Measurements from ENCODE around the gene ARID3A.
A peak's percentile ranks its signal among the peaks of the same experiment; 100 is the strongest.
"Not testable (repeated sequence)": the region's sequence is repeated elsewhere in the genome, so short reads cannot be mapped to it uniquely, and the experiment has no call there.

Gene ARID3A

DNA sequence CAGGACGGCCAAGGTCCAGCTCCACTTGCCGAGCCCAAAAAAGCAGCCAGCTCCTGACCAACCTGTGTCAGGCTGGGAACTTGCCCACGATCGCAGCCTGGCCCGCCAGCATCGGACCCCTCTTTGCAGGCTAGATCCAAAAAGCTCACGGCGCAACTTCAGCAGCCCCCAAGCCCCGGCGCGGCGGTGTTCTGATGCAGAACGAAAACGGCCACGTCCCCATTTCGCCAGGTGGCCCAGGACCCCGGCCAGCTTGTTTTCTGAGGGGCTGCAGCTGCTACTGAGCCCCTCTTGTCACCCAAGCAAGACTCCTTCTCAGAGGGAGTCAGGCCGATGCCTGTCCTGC is 93.8 kb downstream of the ARID3A start:
- H3K36me3 ChIP-seq (ENCODE audit: control insufficient read depth, insufficient read depth, low read length), result peaks cover 8% of the 10 kb centered on the region
- no peaks in the 10 kb centered on the region for H3K9me3 ChIP-seq (ENCODE audit: control insufficient read depth, insufficient read depth, low read length)
- H3K4me3 ChIP-seq (ENCODE audit: low read depth, low read length), result peak overlapping the region; percentile 91
- H3K4me1 ChIP-seq (ENCODE audit: control insufficient read depth, insufficient read depth, low read length), result peaks cover 5% of the 10 kb centered on the region
- no peaks in the 10 kb centered on the region for H3K27me3 ChIP-seq (ENCODE audit: control insufficient read depth, insufficient read depth, low read length)
- H3K9ac ChIP-seq (ENCODE audit: low read depth, low read length), result peak overlapping the region; percentile 92

DNA sequence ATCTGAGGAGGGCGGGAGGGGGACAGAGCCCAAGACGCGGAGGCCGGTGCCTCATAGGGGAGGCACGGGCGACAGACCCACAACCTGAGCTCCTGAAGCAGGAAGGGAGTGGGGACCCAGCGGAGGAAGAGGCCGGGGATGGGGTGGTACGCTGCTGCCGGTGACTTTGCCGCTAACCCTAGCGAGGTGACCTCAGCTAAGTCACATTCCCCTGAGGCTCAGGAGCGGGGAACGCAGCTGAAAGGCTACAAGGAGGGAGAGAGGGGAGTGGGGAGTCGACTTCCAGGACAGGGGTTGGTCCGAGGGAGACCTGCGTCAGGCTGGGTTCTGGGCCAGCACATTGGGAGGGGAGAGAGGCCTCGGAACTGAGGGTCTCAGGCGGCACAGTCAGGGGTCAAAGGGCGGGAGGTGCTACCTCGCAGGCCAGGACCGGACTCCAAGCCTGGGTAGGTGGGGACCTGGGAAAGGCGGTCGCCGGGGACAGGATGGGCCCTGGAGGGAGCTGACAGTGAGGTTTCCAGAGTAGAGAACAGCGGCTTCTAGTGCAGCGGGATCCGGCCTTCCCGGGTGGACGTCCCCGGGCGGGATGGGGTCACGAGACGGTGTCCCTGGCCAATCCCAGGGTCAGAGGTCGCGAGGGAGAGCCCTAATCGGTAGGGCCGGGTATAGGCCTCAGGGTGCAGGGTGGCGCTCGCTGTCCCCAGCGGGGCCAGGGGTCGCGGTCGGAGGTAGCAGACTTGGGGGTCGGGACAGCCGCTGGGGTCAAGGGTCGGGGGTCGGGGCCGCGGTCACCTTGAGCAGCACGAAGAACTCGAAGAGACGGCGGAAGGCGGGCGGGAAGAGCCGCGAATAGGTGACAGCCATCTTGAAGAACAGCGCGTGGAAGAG is 94.4 kb downstream of the ARID3A start:
- peaks cover 5% of the 10 kb centered on the region for H3K4me1 ChIP-seq (ENCODE audit: control insufficient read depth, insufficient read depth, low read length)
- H3K36me3 ChIP-seq (ENCODE audit: control insufficient read depth, insufficient read depth, low read length), result peaks cover 8% of the 10 kb centered on the region
- peak overlapping the region; percentile 91 for H3K4me3 ChIP-seq (ENCODE audit: low read depth, low read length)
- H3K9ac ChIP-seq (ENCODE audit: low read depth, low read length), result peak overlapping the region; percentile 92
- H3K9me3 ChIP-seq (ENCODE audit: control insufficient read depth, insufficient read depth, low read length), result no peaks in the 10 kb centered on the region
- H3K27me3 ChIP-seq (ENCODE audit: control insufficient read depth, insufficient read depth, low read length), result no peaks in the 10 kb centered on the region

DNA sequence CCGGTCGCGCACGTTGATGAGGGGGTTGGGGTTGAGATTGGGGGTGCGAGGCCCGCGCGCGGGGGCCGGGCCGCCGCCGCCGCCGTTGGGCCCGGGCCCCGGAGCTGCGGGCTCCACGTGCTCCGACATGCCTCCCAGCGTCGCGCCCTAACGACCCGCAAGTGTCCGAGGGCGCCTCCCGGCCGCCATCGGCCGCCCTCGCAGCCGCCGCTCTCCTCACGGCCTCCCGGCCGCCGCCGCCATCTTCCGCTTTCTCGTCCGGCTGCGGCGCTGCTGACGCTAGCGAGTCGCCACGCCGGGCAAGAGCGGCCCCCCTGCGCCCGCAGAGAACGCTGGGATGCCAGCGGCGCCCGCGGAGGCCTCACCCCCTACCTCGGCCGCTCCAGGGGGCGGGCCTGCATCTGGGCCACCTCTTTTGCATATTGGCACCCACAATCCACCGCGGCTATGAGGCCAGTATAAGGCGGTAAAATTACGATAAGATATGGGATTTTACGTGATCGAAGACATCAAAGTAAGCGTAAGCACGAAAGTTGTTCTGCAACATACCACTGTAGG is 95.1 kb downstream of the ARID3A start, which contains the start of gene TMEM259:
Gene TMEM259, minus strand, starts transcription at position 256 of the 558 bp plus-strand sequence. Its CDS starts 127 bp downstream, at position 129.
- no peaks in the 10 kb centered on the region for H3K9me3 ChIP-seq (ENCODE audit: control insufficient read depth, insufficient read depth, low read length)
- H3K4me1 ChIP-seq (ENCODE audit: control insufficient read depth, insufficient read depth, low read length), result peaks cover 5% of the 10 kb centered on the region
- peaks cover 7% of the 10 kb centered on the region for H3K36me3 ChIP-seq (ENCODE audit: control insufficient read depth, insufficient read depth, low read length)
- H3K4me3 ChIP-seq (ENCODE audit: low read depth, low read length), result peak within 1 kb of the TSS; percentile 91
- no peaks in the 10 kb centered on the region for H3K27me3 ChIP-seq (ENCODE audit: control insufficient read depth, insufficient read depth, low read length)
- H3K9ac ChIP-seq (ENCODE audit: low read depth, low read length), result peak within 1 kb of the TSS; percentile 92

DNA sequence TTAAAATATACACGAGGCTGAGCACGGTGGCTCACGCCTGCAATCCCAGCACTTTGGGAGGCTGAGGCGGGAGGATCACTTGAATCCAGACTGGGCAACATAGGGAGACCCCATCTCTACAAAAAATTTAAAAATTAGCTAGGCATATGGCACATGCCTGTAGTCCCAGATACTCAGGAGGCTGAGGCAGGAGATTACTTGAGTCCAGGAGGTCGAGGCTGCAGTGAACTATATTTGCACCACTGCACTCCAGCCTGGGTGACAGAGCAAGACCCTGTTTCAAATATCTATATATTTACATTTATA is 98.0 kb downstream of the ARID3A start:
- not testable (repeated sequence) for H3K27me3 ChIP-seq (ENCODE audit: control insufficient read depth, insufficient read depth, low read length); H3K4me3 ChIP-seq (ENCODE audit: low read depth, low read length); H3K36me3 ChIP-seq (ENCODE audit: control insufficient read depth, insufficient read depth, low read length); H3K9ac ChIP-seq (ENCODE audit: low read depth, low read length); H3K4me1 ChIP-seq (ENCODE audit: control insufficient read depth, insufficient read depth, low read length); H3K9me3 ChIP-seq (ENCODE audit: control insufficient read depth, insufficient read depth, low read length)

DNA sequence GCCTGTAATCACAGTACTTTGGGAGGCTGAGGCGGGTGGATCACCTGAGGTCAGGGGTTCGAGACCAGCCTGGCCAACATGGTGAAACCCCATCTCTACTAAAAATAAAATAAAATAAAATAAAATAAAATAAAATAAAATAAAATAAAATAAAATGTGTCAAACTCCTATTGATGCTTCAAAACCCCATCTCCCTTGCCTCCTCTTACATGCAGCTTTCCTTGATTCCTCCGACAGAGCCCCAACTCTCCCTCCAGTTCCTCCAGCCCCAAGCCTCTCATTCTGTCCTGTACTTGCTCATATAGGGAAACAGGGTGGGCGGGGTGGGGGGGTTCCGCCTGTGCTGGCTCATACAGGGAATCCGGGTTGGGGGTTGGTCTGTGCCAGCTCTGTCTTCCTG is 99.2 kb downstream of the ARID3A start:
- not testable (repeated sequence) for H3K9ac ChIP-seq (ENCODE audit: low read depth, low read length); H3K27me3 ChIP-seq (ENCODE audit: control insufficient read depth, insufficient read depth, low read length); H3K9me3 ChIP-seq (ENCODE audit: control insufficient read depth, insufficient read depth, low read length); H3K4me1 ChIP-seq (ENCODE audit: control insufficient read depth, insufficient read depth, low read length); H3K4me3 ChIP-seq (ENCODE audit: low read depth, low read length); H3K36me3 ChIP-seq (ENCODE audit: control insufficient read depth, insufficient read depth, low read length)
